Fibroblast of lung (primary cell): ENCODE data around the gene IL34. TPM values are rescaled to one million over a fixed set of nuclear protein-coding genes. Genes with fewer than 3 reads are reported as not detected.

Source experiments
- DNase-seq, 2 donors: peaks; one replicate each; pipeline versions ENCODE4 v3.0.0 to v3.0.0-alpha.2; 2010; ENCODE audit warnings: low read depth in 2 of 2
- H2AFZ ChIP-seq: 2 replicates; pipeline ENCODE4 v1.5.1; 2012; ENCODE audit warnings: low read length, control low read depth, inconsistent platforms
- H3K27ac ChIP-seq: 2 replicates; pipeline ENCODE4 v1.5.1; 2011; ENCODE audit warnings: low read length, control low read depth; ENCODE audit not compliant: insufficient read depth
- H3K27me3 ChIP-seq: 2 replicates; pipeline ENCODE4 v1.5.1; 2011; ENCODE audit warnings: mild to moderate bottlenecking, low read length; ENCODE audit not compliant: control insufficient read depth, insufficient read depth
- H3K36me3 ChIP-seq: 2 replicates; pipeline ENCODE4 v1.5.1; 2011; ENCODE audit warnings: low read length; ENCODE audit not compliant: control insufficient read depth, insufficient read depth
- H3K4me1 ChIP-seq: 2 replicates; pipeline ENCODE4 v1.5.1; 2011; ENCODE audit warnings: low read length; ENCODE audit not compliant: control insufficient read depth, insufficient read depth; ENCODE audit errors: extremely low read depth
- H3K4me2 ChIP-seq: 2 replicates; pipeline ENCODE4 v1.5.1; 2011; ENCODE audit warnings: low read length, control low read depth; ENCODE audit not compliant: insufficient read depth; ENCODE audit errors: extremely low read depth
- H3K4me3 ChIP-seq, 4 experiments: fragments of 200-600 bp in 1 of 4; sonication (generic) in 1 of 4; replicated peaks in 1 of 4; 2 replicates each; pipeline ENCODE4 v1.5.1; 2011 to 2016; ENCODE audit warnings: low read length in 4 of 4, low read depth in 3 of 4, mild to moderate bottlenecking in 3 of 4, control low read depth in 2 of 4, inconsistent platforms in 1 of 4, mixed read lengths in 1 of 4; ENCODE audit not compliant: insufficient read depth in 1 of 4; ENCODE audit errors: control extremely low read depth in 1 of 4
- H3K79me2 ChIP-seq: 2 replicates; pipeline ENCODE4 v1.5.1; 2012; ENCODE audit warnings: mild to moderate bottlenecking, low read length, inconsistent platforms; ENCODE audit not compliant: control insufficient read depth, insufficient read depth
- H3K9ac ChIP-seq: 2 replicates; pipeline ENCODE4 v1.5.1; 2011; ENCODE audit warnings: mild to moderate bottlenecking, low read length, control low read depth; ENCODE audit not compliant: insufficient read depth
- H3K9me3 ChIP-seq: 2 replicates; pipeline ENCODE4 v1.5.1; 2012; ENCODE audit warnings: low read depth, low read length; ENCODE audit not compliant: control insufficient read depth, insufficient read depth
- H4K20me1 ChIP-seq: 2 replicates; pipeline ENCODE4 v1.5.1; 2011; ENCODE audit warnings: low read length; ENCODE audit not compliant: control insufficient read depth, insufficient read depth; ENCODE audit errors: extremely low read depth
- CTCF ChIP-seq, 2 donors: IDR thresholded peaks in 1 of 2; conservative IDR thresholded peaks in 1 of 2; 1 replicate in 1 of 2; 2 replicates in 1 of 2; pipeline ENCODE4 v1.5.1; 2011 to 2012; ENCODE audit warnings: low read length in 2 of 2, control low read depth in 1 of 2, inconsistent platforms in 1 of 2, low read depth in 1 of 2, mild to moderate bottlenecking in 1 of 2
- EZH2 ChIP-seq: IDR thresholded peaks from 2 replicates; pipeline ENCODE4 v1.5.1; 2012; ENCODE audit warnings: low read length, control low read depth, mild to moderate bottlenecking; ENCODE audit errors: missing control alignments
- polyA plus RNA-seq, 2 donors: library from polyadenylated mRNA; depleted of rRNA in 1 of 2; stranded (reverse) in 1 of 2; unstranded in 1 of 2; fragments of >200 nt; gene quantifications; 2 replicates each; pipeline ENCODE4 v1.2.1, GENCODE V29; 2011 to 2012; ENCODE audit warnings: missing spikeins in 1 of 2
- total RNA-seq: library from RNA; depleted of rRNA; stranded (reverse); fragments of >200 nt; gene quantifications from 2 replicates; pipeline ENCODE4 v1.2.1, GENCODE V29; 2014

IL34 gene
- total and polyA plus RNA-seq, 2 donors (not counting 1 experiment from before 2014, with no cell fraction given): 0.45 to 5.4 TPM

- Histone ChIP-seq H3K9ac (no peak overlapping the region), H3K4me1 (peaks cover 6% of the 10 kb centered on the region), H3K79me2 (no peaks in the 10 kb centered on the region), H3K4me2 (no peak overlapping the region), H3K9me3 (no peaks in the 10 kb centered on the region), H3K27ac (no peak overlapping the region), H2AFZ (no peak overlapping the region), H3K4me3 (no peak overlapping the region), H4K20me1 (no peaks in the 10 kb centered on the region), H3K36me3 (peaks cover 23% of the 10 kb centered on the region), H3K27me3 (no peaks in the 10 kb centered on the region)
- TF ChIP-seq EZH2: no peak
- no peak for TF ChIP-seq CTCF (conservative IDR thresholded peaks at IDR 0.05 in 1 of 2, IDR thresholded peaks at IDR 0.05 in 1 of 2; ENCODE audit: low read depth in 1 of 2, low read length in 2 of 2)
- no peak for DNase-seq
These were observed 13.2 kb downstream of the IL34 start for GRCh38 chr16:70659546-70659945.

- no peak for DNase-seq
- peaks cover 1% of the 10 kb centered on the region for H3K79me2 ChIP-seq
- H3K27me3 ChIP-seq: no peaks in the 10 kb centered on the region
- H4K20me1 ChIP-seq: no peaks in the 10 kb centered on the region
- no peaks in the 10 kb centered on the region for H3K9me3 ChIP-seq
- no peak for TF ChIP-seq CTCF (conservative IDR thresholded peaks at IDR 0.05 in 1 of 2, IDR thresholded peaks at IDR 0.05 in 1 of 2; ENCODE audit: low read depth in 1 of 2, low read length in 2 of 2)
- no peak for TF ChIP-seq EZH2
- H3K4me1 ChIP-seq: peaks cover 6% of the 10 kb centered on the region
- no peak overlapping the region for H3K4me2 ChIP-seq
- peaks cover 29% of the 10 kb centered on the region for H3K36me3 ChIP-seq
- no peak overlapping the region for H3K4me3 ChIP-seq
- no peak overlapping the region for H3K9ac ChIP-seq
- H3K27ac ChIP-seq: no peak overlapping the region
- H2AFZ ChIP-seq: no peak overlapping the region
These were observed 13.8 kb downstream of the IL34 start for GRCh38 chr16:70659953-70660671.

GRCh38 chr16:70660672-70661350 is 14.5 kb downstream of the IL34 start:
- H3K27me3 ChIP-seq: no peaks in the 10 kb centered on the region
- no peak overlapping the region for H3K27ac ChIP-seq
- H3K4me1 ChIP-seq: peaks cover 6% of the 10 kb centered on the region
- TF ChIP-seq CTCF (conservative IDR thresholded peaks at IDR 0.05 in 1 of 2, IDR thresholded peaks at IDR 0.05 in 1 of 2; ENCODE audit: low read depth in 1 of 2, low read length in 2 of 2) (no peak), EZH2 (no peak)
- no peak overlapping the region for H2AFZ ChIP-seq
- H3K79me2 ChIP-seq: peaks cover 5% of the 10 kb centered on the region
- no peak overlapping the region for H3K9ac ChIP-seq
- H3K4me3 ChIP-seq: no peak overlapping the region
- H3K4me2 ChIP-seq: no peak overlapping the region
- H3K9me3 ChIP-seq: no peaks in the 10 kb centered on the region
- no peaks in the 10 kb centered on the region for H4K20me1 ChIP-seq
- no peak for DNase-seq
- H3K36me3 ChIP-seq: peaks cover 36% of the 10 kb centered on the region
